HFF-Myc (cell line): ENCODE measurements around the gene PDLIM5.
"Not testable (repeated sequence)": the region's sequence is repeated elsewhere in the genome, so short reads cannot be mapped to it uniquely, and the experiment has no call there.

Experiments used
- DNase-seq: peaks from one replicate; pipeline ENCODE4 v3.0.0-alpha.2; 2011; ENCODE audit warnings: low read depth; ENCODE audit errors: extremely low read depth
- H3K4me3 ChIP-seq: replicated peaks from 2 replicates; pipeline ENCODE4 v1.5.1; 2011; ENCODE audit warnings: low read depth, mild to moderate bottlenecking, control low read depth, low read length
- TF ChIP-seq, protein P1 (sequence below): IDR thresholded peaks from 2 replicates; pipeline ENCODE4 v1.5.1; 2012; ENCODE audit warnings: mild to moderate bottlenecking, low read depth, low read length, control low read depth; ENCODE audit errors: missing control alignments

PDLIM5 gene

DNA sequence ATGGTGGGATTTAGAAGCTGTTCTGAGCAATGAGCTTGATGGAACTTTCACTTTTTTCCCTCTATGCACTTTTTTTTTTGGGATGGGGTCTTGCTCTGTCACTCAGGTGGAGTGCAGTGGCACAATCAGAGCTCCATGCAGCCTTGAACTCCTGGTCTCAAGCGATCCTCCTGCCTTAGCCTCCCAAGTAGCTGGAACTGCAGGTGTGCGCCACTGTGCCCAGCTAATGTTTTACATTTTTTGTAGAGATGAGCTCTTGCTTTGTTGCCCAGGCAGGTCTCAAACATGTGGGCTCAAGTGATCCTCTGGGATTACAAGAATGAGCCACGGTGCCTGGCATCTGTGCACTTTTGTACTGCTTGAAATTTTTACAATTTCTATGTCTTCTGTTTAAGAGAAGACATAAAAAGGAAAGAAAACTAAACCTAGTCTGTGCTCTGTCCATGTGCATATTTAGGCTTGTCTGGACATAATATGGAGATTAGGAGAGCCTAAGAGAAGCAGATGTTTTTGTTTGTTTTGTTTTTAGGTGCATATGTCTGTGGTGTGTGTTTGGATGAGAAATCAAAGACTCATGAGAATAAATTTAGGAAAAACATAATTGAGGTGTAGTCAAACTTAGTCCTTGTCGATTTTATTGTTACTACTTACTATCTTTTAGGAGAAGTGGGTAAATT is 16.5 kb downstream of the PDLIM5 start:
- H3K4me3 ChIP-seq: no peak overlapping the region
- TF ChIP-seq, protein P1, sequence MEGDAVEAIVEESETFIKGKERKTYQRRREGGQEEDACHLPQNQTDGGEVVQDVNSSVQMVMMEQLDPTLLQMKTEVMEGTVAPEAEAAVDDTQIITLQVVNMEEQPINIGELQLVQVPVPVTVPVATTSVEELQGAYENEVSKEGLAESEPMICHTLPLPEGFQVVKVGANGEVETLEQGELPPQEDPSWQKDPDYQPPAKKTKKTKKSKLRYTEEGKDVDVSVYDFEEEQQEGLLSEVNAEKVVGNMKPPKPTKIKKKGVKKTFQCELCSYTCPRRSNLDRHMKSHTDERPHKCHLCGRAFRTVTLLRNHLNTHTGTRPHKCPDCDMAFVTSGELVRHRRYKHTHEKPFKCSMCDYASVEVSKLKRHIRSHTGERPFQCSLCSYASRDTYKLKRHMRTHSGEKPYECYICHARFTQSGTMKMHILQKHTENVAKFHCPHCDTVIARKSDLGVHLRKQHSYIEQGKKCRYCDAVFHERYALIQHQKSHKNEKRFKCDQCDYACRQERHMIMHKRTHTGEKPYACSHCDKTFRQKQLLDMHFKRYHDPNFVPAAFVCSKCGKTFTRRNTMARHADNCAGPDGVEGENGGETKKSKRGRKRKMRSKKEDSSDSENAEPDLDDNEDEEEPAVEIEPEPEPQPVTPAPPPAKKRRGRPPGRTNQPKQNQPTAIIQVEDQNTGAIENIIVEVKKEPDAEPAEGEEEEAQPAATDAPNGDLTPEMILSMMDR: no peak
- no peak for DNase-seq

DNA sequence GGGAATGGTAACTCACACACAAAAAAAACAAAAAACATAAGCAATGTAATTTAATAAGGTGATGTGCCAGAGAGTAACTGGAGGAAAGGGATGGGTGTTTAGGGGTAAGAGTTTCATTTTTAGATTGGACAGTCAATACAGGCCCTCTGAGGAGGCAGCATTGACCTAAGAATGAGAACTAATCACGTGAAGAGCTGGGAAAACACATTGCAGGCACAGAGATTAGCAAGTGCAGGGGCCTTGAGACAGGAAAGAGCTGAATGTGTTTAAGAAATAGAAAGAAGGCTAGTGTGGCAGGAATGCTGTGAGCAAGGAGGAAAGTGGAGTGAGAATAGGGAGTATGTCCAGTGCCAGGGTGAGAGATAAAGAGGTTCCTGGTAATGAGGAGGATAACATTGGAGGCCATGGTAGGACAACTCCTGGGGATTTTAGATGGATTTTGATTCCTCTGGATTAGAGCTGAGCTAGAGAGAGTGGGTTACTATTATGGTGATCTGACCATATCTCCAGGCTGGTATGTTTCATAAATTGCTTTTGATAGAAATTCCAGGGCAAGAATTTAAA is 17.6 kb downstream of the PDLIM5 start:
- DNase-seq: no peak
- TF ChIP-seq, protein P1: no peak
- H3K4me3 ChIP-seq: no peak overlapping the region

DNA sequence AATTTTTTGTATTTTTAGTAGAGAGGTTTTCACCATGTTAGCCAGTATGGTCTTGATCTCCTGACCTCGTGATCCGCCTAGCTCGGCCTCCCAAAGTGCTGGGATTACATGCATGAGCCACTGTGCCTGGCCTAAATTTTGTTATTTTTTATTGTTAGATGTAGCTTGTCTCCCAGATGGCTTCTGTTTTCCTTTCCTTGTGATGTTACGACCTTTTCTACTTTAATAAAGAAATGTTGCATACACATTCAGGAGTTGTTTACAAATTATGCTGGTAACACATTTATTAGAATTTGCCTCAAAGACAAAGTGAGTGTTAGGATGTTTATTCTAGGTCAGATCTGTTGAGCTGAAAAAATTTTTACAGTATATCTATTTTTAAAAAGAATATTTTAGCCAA is 18.4 kb downstream of the PDLIM5 start:
- H3K4me3 ChIP-seq: no peak overlapping the region

DNA sequence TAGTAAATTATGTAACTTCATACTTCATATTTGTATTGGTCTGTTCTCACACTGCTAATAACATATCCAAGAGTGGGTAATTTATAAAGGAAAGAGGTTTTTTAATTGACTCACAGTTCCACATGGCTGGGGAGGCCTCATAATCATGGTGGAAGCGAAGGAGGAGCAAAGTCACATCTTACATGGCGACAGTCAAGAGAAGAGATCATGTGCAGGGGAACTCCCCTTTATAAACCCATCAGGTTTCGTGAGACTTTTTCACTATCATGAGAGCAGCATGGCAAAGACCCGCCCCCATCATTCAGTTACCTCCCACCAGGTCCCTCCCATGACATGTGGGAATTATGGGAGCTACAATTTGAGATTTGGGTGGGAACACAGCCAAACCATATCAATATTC is 19.0 kb downstream of the PDLIM5 start:
- DNase-seq, H3K4me3 ChIP-seq: not testable (repeated sequence)

More for the DNA sequence above, 18.4 kb downstream of the PDLIM5 start:
- TF ChIP-seq, protein P1: no peak
- DNase-seq: no peak

DNA sequence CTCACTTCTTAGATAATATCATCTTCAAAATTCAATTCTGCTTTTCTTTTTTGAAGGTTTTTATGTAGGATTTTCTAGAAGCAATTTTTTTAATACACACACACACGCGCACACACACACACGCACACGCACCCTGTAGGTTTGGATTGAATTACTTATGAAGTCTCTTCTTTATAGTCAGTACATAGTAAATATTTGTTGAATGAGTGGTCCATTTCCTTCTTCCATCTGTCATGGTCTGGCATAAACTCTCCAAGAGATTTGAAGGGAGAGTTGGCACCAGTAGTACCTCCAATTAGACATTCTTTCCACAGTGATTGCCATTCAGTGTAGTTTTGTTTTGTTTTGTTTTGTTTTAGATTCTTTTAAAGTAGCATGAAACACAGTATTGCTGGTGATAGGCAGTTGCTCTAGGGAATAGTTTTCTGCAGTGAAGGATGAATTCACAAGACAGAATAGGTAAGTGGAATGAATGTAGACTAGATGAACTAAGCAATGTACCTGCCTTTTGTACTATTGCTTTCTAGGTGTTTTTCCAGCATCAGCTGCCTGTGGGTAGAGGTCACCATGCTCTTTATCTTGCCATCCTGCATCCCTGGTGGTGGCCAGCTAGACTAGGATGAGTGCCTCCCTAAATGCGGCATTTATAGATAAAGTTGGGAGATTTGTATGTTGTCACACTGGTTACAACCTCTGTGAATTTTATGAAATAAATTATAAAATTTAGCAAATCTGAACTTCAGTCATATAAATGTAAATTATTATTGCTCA is 20.5 kb downstream of the PDLIM5 start:
- TF ChIP-seq, protein P1: no peak
- no peak for DNase-seq
- no peak overlapping the region for H3K4me3 ChIP-seq

DNA sequence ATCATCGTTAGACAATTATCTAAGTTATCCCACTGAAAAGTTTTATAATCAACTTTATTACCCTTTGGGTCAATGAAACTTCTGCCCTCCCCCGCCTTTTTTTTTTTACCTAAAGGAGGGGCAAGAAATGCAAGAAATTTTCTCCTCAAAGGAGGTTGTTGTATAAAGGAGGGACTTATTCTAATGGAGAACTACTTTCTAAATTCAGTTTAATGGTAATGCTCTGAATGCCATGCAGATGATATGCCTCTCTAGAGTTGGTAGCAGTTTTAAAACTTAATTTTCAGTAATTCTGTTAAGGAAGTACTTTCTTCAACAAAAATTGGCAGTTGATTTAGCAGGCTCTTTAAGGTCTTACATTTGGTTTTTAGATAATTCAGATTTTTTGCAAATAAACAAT is 23.3 kb downstream of the PDLIM5 start:
- no peak overlapping the region for H3K4me3 ChIP-seq
- no peak for DNase-seq
- TF ChIP-seq, protein P1: no peak

DNA sequence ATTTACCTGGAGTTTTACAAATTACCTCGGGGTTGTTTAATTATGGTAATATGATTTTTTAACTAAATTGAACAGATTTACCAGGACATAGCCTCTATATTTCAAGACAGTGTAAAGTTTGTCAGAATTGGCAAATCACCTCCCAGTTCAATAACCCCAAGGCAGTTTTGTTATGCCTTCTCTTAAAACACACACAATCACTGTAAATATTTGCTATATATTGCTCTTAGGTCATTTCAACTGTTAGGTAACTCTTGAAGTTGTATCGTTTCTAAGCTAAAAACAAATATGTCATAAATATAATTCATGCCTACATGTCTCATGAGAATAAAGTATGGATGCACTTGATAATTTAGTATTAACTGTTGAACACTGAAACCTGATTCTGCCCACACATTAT is 24.1 kb downstream of the PDLIM5 start:
- TF ChIP-seq, protein P1: no peak
- DNase-seq: no peak
- H3K4me3 ChIP-seq: no peak overlapping the region
